B cell (primary cell): Measurements from ENCODE around the gene BCOR. TPM values are rescaled to one million over a fixed set of nuclear protein-coding genes. Genes with fewer than 3 reads are reported as not detected.

ENCODE experiments used
- ATAC-seq: fragments of 200-7000 bp; cut with Tn5 transposase; one replicate; pipeline ENCODE4 v1.10.0; 2021; ENCODE audit warnings: low read depth, mild to moderate bottlenecking, moderate number of reproducible peaks, moderate library complexity
- CTCF ChIA-PET: fragments of 350-600 bp; sonication (Branson Sonifier 250); formaldehyde crosslinking; loops from one replicate; lab custom pipeline; 2021; ENCODE audit warnings: antibody characterized with exemption, inconsistent platforms; lab: Charles Lee
- POLR2A ChIA-PET: fragments of 350-600 bp; sonication (Branson Sonifier 250); formaldehyde crosslinking; loops from one replicate; lab custom pipeline; 2021; ENCODE audit warnings: antibody characterized with exemption; lab: Charles Lee
- DNase-seq: peaks from one replicate; pipeline ENCODE4 v3.0.0; 2013
- H2AFZ ChIP-seq: 2 replicates; pipeline ENCODE4 v1.6.1; 2012; ENCODE audit warnings: mild to moderate bottlenecking, low read depth, low read length; ENCODE audit not compliant: insufficient read depth, poor library complexity, severe bottlenecking
- H3K27ac ChIP-seq, 2 donors: 1 replicate in 1 of 2; 2 replicates in 1 of 2; pipeline ENCODE4 v1.5.1; 2012 to 2013; ENCODE audit warnings: low read length in 2 of 2, mild to moderate bottlenecking in 2 of 2, moderate library complexity in 1 of 2
- H3K27me3 ChIP-seq, 4 experiments: fragments of 200-600 bp in 1 of 4; sonication (generic) in 1 of 4; replicated peaks in 1 of 4; 1 replicate in 2 of 4; 2 replicates in 2 of 4; pipeline versions ENCODE4 v1.6.1 to v1.7.0; 2013 to 2016; ENCODE audit warnings: low read length in 3 of 4, mild to moderate bottlenecking in 2 of 4, mixed read lengths in 1 of 4, moderate library complexity in 1 of 4; ENCODE audit not compliant: insufficient read depth in 4 of 4, control insufficient read depth in 3 of 4; ENCODE audit errors: control extremely low read depth in 1 of 4
- H3K36me3 ChIP-seq, 2 experiments: replicated peaks in 1 of 2; 1 replicate in 1 of 2; 2 replicates in 1 of 2; pipeline versions ENCODE4 v1.6.1 to v1.7.1; 2013; ENCODE audit warnings: low read length in 1 of 2; ENCODE audit not compliant: insufficient read depth in 2 of 2, control insufficient read depth in 1 of 2; ENCODE audit errors: control extremely low read depth in 1 of 2, extremely low read depth in 1 of 2
- H3K4me1 ChIP-seq, 2 donors: fragments of 200-600 bp in 1 of 2; sonication (generic) in 1 of 2; 1 replicate in 1 of 2; 2 replicates in 1 of 2; pipeline versions ENCODE4 v1.5.1 to v1.6.1; 2013 to 2017; ENCODE audit warnings: low read length in 2 of 2; ENCODE audit not compliant: control insufficient read depth in 2 of 2, insufficient read depth in 2 of 2
- H3K4me2 ChIP-seq: replicated peaks from 2 replicates; pipeline ENCODE3; 2012; ENCODE audit warnings: mild to moderate bottlenecking, low read depth, low read length; ENCODE audit not compliant: poor library complexity, severe bottlenecking
- H3K4me3 ChIP-seq, 5 experiments: fragments of 200-600 bp in 1 of 5; sonication (generic) in 1 of 5; 1 replicate in 3 of 5; 2 replicates in 2 of 5; pipeline versions ENCODE4 v1.5.1 to v1.7.0; 2011 to 2016; ENCODE audit warnings: low read length in 4 of 5, mild to moderate bottlenecking in 4 of 5, low read depth in 2 of 5, control low read depth in 1 of 5, moderate library complexity in 1 of 5; ENCODE audit not compliant: insufficient read depth in 1 of 5; ENCODE audit errors: control extremely low read depth in 1 of 5, extremely low read depth in 1 of 5
- H3K79me2 ChIP-seq: fragments of 200-600 bp; sonication (generic); one replicate; pipeline ENCODE4 v1.6.0; 2016; ENCODE audit warnings: low read length; ENCODE audit not compliant: control insufficient read depth, insufficient read depth
- H3K9ac ChIP-seq: fragments of 200-600 bp; sonication (generic); 2 replicates; pipeline ENCODE4 v1.6.1; 2017; ENCODE audit warnings: mild to moderate bottlenecking, low read length, moderate library complexity
- H3K9me3 ChIP-seq, 3 donors: one replicate each; pipeline versions ENCODE4 v1.6.1 to v1.7.1; 2013; ENCODE audit warnings: low read length in 2 of 3; ENCODE audit not compliant: control insufficient read depth in 2 of 3, insufficient read depth in 1 of 3; ENCODE audit errors: control extremely low read depth in 1 of 3
- H4K20me1 ChIP-seq: 2 replicates; pipeline ENCODE4 v1.6.0; 2012; ENCODE audit warnings: mild to moderate bottlenecking, low read length; ENCODE audit not compliant: insufficient read depth, control insufficient read depth, poor library complexity, severe bottlenecking
- H3K27ac Mint-ChIP-seq: one replicate; pipeline ENCODE4 v1.8.0; 2021; ENCODE audit warnings: mixed read lengths
- H3K27me3 Mint-ChIP-seq: one replicate; pipeline ENCODE4 v1.8.0; 2021; ENCODE audit warnings: mixed read lengths
- H3K4me1 Mint-ChIP-seq: one replicate; pipeline ENCODE4 v1.8.0; 2021; ENCODE audit warnings: mixed read lengths
- H3K4me3 Mint-ChIP-seq: one replicate; pipeline ENCODE4 v1.8.0; 2021; ENCODE audit warnings: mixed read lengths
- H3K9me3 Mint-ChIP-seq: one replicate; pipeline ENCODE4 v1.8.0; 2022; ENCODE audit warnings: mixed read lengths; ENCODE audit not compliant: insufficient read depth
- CTCF ChIP-seq: fragments of 200-600 bp; IDR thresholded peaks from one replicate; pipeline ENCODE4 v1.8.0; 2022; ENCODE audit warnings: antibody characterized with exemption, mild to moderate bottlenecking
- EZH2 ChIP-seq: IDR thresholded peaks from 2 replicates; pipeline ENCODE4 v1.6.1; 2012; ENCODE audit warnings: borderline replicate concordance, low read depth, mild to moderate bottlenecking, moderate library complexity, low read length; ENCODE audit not compliant: insufficient read depth, poor library complexity, severe bottlenecking
- WGBS: methylation state at CpG from one replicate; pipeline ENCODE4 v1.1.5; 2013; ENCODE audit warnings: missing lambda C conversion rate; ENCODE audit not compliant: insufficient coverage; 5-methylcytosine and 5-hydroxymethylcytosine counted together
- intact Hi-C: fragments of 100-400 bp; cut with micrococcal nuclease; formaldehyde crosslinking; loops from one replicate; pipeline ENCODE4 v1.10.0; 2022
- polyA plus RNA-seq: library from polyadenylated mRNA; depleted of rRNA; stranded (reverse); fragments of >200 nt; gene quantifications from 2 replicates; pipeline ENCODE4 v1.2.3, GENCODE V29; 2012
- total RNA-seq, 2 donors: library from RNA; stranded (reverse); fragments of 120-200 nt in 1 of 2; gene quantifications; 1 replicate in 1 of 2; 2 replicates in 1 of 2; pipeline versions ENCODE4 v1.2.3 to v1.2.4, GENCODE V29; 2013 to 2022

Gene BCOR
- total and polyA plus RNA-seq, 2 donors (not counting 1 experiment from before 2014, with no cell fraction given) = 19.0 to 65.3 TPM

DNA sequence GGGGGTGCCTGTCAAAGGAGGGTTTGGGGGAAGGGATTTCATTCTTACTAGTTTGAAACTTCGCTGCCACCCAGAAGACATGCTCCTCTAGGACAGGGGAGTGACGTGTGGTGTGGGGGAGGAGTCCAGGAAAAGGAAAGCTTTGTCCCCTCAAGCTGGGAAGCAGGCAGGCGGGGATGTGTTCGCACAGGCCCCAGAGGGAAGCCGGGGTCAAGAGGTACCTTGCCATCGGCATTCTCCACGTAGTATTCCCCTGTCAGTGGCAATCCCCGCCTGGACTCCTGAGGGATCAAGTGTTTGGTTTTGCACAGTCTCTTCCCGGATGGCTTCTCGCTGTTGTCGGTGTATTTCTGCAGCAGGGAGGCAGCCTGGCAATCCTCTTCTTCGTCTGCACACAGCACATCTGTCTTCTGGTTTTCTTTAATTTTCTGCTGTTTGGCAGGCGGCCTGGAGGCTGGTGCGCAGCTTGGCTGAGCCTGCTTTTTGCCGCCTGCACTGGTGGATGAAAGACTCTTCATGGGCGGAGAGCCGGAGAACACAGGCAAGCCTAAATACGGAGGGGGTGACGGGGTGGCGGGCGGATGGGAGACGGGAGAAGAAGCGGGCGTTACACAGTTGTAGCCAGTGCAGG, 35.1 kb downstream of the BCOR start:
- no peak overlapping the region for H2AFZ ChIP-seq
- H3K4me3 Mint-ChIP-seq = no peak overlapping the region
- peaks cover 2% of the 10 kb centered on the region for H3K4me1 Mint-ChIP-seq
- ChIA-PET CTCF (interaction anchor here (0.5 kb wide), 1 partner anchor 279 kb away, joined by 3 read pairs; no protein-coding TSS in a partner anchor), POLR2A (no interaction called here)
- H3K27me3 ChIP-seq = no peaks in the 10 kb centered on the region
- H3K79me2 ChIP-seq = peaks cover 3% of the 10 kb centered on the region
- H3K4me2 ChIP-seq = no peak overlapping the region
- H3K9me3 Mint-ChIP-seq = no peaks in the 10 kb centered on the region
- no peak overlapping the region for H3K4me3 ChIP-seq
- H3K4me1 ChIP-seq = no peaks in the 10 kb centered on the region
- H4K20me1 ChIP-seq = peaks cover 61% of the 10 kb centered on the region
- no peak for TF ChIP-seq CTCF
- no peak for TF ChIP-seq EZH2
- no peak overlapping the region for H3K9ac ChIP-seq
- H3K9me3 ChIP-seq = no peaks in the 10 kb centered on the region
- H3K27ac Mint-ChIP-seq = no peak overlapping the region
- intact Hi-C loops = no loop called here
- peaks cover 0 to 67% of the 10 kb centered on the region in 2 experiments for H3K36me3 ChIP-seq
- ATAC-seq (no peak), DNase-seq (no peak)
- 95% methylated on average over 14 of the region's 24 CpGs for WGBS
- H3K27ac ChIP-seq = no peak overlapping the region
- H3K27me3 Mint-ChIP-seq = no peaks in the 10 kb centered on the region

- no peaks in the 10 kb centered on the region for H3K4me1 ChIP-seq
- H2AFZ ChIP-seq = no peak overlapping the region
- POLR2A ChIA-PET = no interaction called here
- peaks cover 60% of the 10 kb centered on the region for H4K20me1 ChIP-seq
- peaks cover 3% of the 10 kb centered on the region for H3K79me2 ChIP-seq
- H3K4me3 Mint-ChIP-seq = no peak overlapping the region
- no peaks in the 10 kb centered on the region for H3K9me3 ChIP-seq
- H3K9me3 Mint-ChIP-seq = no peaks in the 10 kb centered on the region
- H3K27ac ChIP-seq = no peak overlapping the region
- H3K27me3 Mint-ChIP-seq = no peaks in the 10 kb centered on the region
- WGBS = 97% methylated on average over 7 of the region's 30 CpGs
- TF ChIP-seq EZH2 = no peak
- no peak for TF ChIP-seq CTCF
- DNase-seq = no peak
- H3K4me2 ChIP-seq = no peak overlapping the region
- CTCF ChIA-PET = interaction anchor here (0.6 kb wide), 1 partner anchor 13 kb away, joined by 3 read pairs; no protein-coding TSS in a partner anchor
- no peak overlapping the region for H3K9ac ChIP-seq
- H3K27me3 ChIP-seq = no peaks in the 10 kb centered on the region
- intact Hi-C loops = no loop called here
- no peak overlapping the region for H3K27ac Mint-ChIP-seq
- no peaks in the 10 kb centered on the region for H3K4me1 Mint-ChIP-seq
- ATAC-seq = no peak
- H3K4me3 ChIP-seq = no peak overlapping the region
- peaks cover 0 to 70% of the 10 kb centered on the region in 2 experiments for H3K36me3 ChIP-seq
Measured at GRCh38 chrX:40061871-40062524, 35.8 kb downstream of the BCOR start.
